IMR-90 (cell line): ENCODE measurements around the gene LTBP1. TPM values are rescaled to one million over a fixed set of nuclear protein-coding genes. Genes with fewer than 3 reads are reported as not detected.

Source experiments
- ATAC-seq: fragments of 200-7000 bp; cut with Tn5 transposase; 2 replicates; pipeline ENCODE4 v1.9.1; 2020; ENCODE audit warnings: low read depth, mild to moderate bottlenecking, moderate library complexity
- BruUV-seq: library from RNA; stranded (reverse); fragments of 400-500 nt; replicated peaks from 2 replicates; lab custom pipeline; 2021; lab: Mats Ljungman, UMichigan
- CTCF ChIA-PET: fragments of 300-600 bp; formaldehyde crosslinking; extraction: SDS; loops from one replicate; lab custom pipeline; 2021; ENCODE audit warnings: antibody characterized with exemption; lab: Yijun Ruan, JAX
- POLR2A ChIA-PET: fragments of 300-600 bp; sonication (Branson Sonifier 250); formaldehyde crosslinking; loops from one replicate; lab custom pipeline; 2022; ENCODE audit warnings: antibody characterized with exemption; ENCODE audit not compliant: unreplicated experiment; lab: Charles Lee
- DNase-seq: peaks from one replicate; pipeline ENCODE4 v3.0.0; 2013
- H2AFZ ChIP-seq: replicated peaks from 2 replicates; pipeline ENCODE3; 2013; ENCODE audit warnings: low read length, mild to moderate bottlenecking; ENCODE audit not compliant: poor library complexity
- H2AK5ac ChIP-seq: 2 replicates; pipeline ENCODE4 v1.6.1; 2013; ENCODE audit warnings: low read depth, low read length, inconsistent platforms
- H2AK9ac ChIP-seq: replicated peaks from 2 replicates; pipeline ENCODE3; 2013; ENCODE audit warnings: mild to moderate bottlenecking, low read depth, low read length, moderate library complexity; ENCODE audit not compliant: poor library complexity
- H2BK120ac ChIP-seq: 2 replicates; pipeline ENCODE4 v1.6.1; 2013; ENCODE audit warnings: low read depth, low read length, inconsistent platforms
- H2BK15ac ChIP-seq: 3 replicates; pipeline ENCODE4 v1.6.1; 2013; ENCODE audit warnings: low read depth, low read length, inconsistent platforms
- H2BK20ac ChIP-seq: 2 replicates; pipeline ENCODE4 v1.6.1; 2013; ENCODE audit warnings: low read depth, mild to moderate bottlenecking, inconsistent platforms, low read length, moderate library complexity
- H2BK5ac ChIP-seq: 2 replicates; pipeline ENCODE4 v1.6.1; 2013; ENCODE audit warnings: mild to moderate bottlenecking, low read depth, low read length, inconsistent platforms; ENCODE audit not compliant: poor library complexity, severe bottlenecking
- H3K14ac ChIP-seq: replicated peaks from 2 replicates; pipeline ENCODE4 v1.6.1; 2013; ENCODE audit warnings: low read depth, low read length, inconsistent platforms
- H3K18ac ChIP-seq: 2 replicates; pipeline ENCODE4 v1.6.1; 2013; ENCODE audit warnings: low read depth, low read length, control low read depth
- H3K23ac ChIP-seq: 2 replicates; pipeline ENCODE4 v1.6.1; 2013; ENCODE audit warnings: low read depth, low read length, inconsistent platforms
- H3K27ac ChIP-seq: 2 replicates; pipeline ENCODE4 v1.5.1; 2013; ENCODE audit warnings: mild to moderate bottlenecking, control low read depth, low read length; ENCODE audit not compliant: insufficient read depth
- H3K27me3 ChIP-seq: 2 replicates; pipeline ENCODE4 v1.6.1; 2013; ENCODE audit warnings: low read length; ENCODE audit not compliant: control insufficient read depth, insufficient read depth
- H3K36me3 ChIP-seq: 2 replicates; pipeline ENCODE4 v1.6.1; 2013; ENCODE audit warnings: low read length, mixed read lengths; ENCODE audit not compliant: control insufficient read depth, insufficient read depth
- H3K4ac ChIP-seq: 2 replicates; pipeline ENCODE4 v1.6.1; 2013; ENCODE audit warnings: low read depth, low read length, inconsistent platforms
- H3K4me1 ChIP-seq: 2 replicates; pipeline ENCODE4 v1.6.1; 2013; ENCODE audit warnings: low read length, mixed read lengths; ENCODE audit not compliant: control insufficient read depth, insufficient read depth
- H3K4me2 ChIP-seq: 2 replicates; pipeline ENCODE4 v1.6.1; 2013; ENCODE audit warnings: low read depth, mild to moderate bottlenecking, control low read depth, low read length, moderate library complexity
- H3K4me3 ChIP-seq: 2 replicates; pipeline ENCODE4 v1.5.1; 2013; ENCODE audit warnings: low read depth, mild to moderate bottlenecking, control low read depth, low read length, moderate library complexity; ENCODE audit not compliant: insufficient read depth
- H3K56ac ChIP-seq: 2 replicates; pipeline ENCODE4 v1.6.1; 2013; ENCODE audit warnings: low read length, inconsistent platforms; ENCODE audit not compliant: insufficient read depth; ENCODE audit errors: extremely low read depth
- H3K79me1 ChIP-seq, 2 experiments: 2 replicates each; pipeline ENCODE4 v1.6.1; 2013; ENCODE audit warnings: low read length in 2 of 2, inconsistent platforms in 1 of 2, low read depth in 1 of 2
- H3K9ac ChIP-seq: 2 replicates; pipeline ENCODE4 v1.6.1; 2013; ENCODE audit warnings: low read depth, low read length, control low read depth
- H3K9me1 ChIP-seq: 2 replicates; pipeline ENCODE4 v1.6.1; 2013; ENCODE audit warnings: low read length, inconsistent platforms; ENCODE audit not compliant: insufficient read depth
- H3K9me3 ChIP-seq: 2 replicates; pipeline ENCODE4 v1.6.1; 2013; ENCODE audit warnings: low read length; ENCODE audit not compliant: control insufficient read depth, insufficient read depth
- H4K20me1 ChIP-seq: 2 replicates; pipeline ENCODE4 v1.6.1; 2013; ENCODE audit warnings: low read length, inconsistent platforms; ENCODE audit not compliant: insufficient read depth
- H4K5ac ChIP-seq: 2 replicates; pipeline ENCODE4 v1.6.1; 2013; ENCODE audit warnings: mild to moderate bottlenecking, low read depth, low read length, control low read depth
- H4K8ac ChIP-seq, 2 experiments: 2 replicates each; pipeline ENCODE4 v1.6.1; 2013; ENCODE audit warnings: low read depth in 2 of 2, low read length in 2 of 2, control low read depth in 1 of 2, inconsistent platforms in 1 of 2
- H4K91ac ChIP-seq: 2 replicates; pipeline ENCODE4 v1.6.1; 2013; ENCODE audit warnings: low read depth, low read length, inconsistent platforms; ENCODE audit not compliant: insufficient read depth
- BHLHE40 ChIP-seq: fragments of 150-350 bp; IDR thresholded peaks from 2 replicates; pipeline ENCODE4 v1.6.1; 2016; ENCODE audit warnings: mild to moderate bottlenecking, low read depth, low read length
- MAFK ChIP-seq: IDR thresholded peaks from 2 replicates; pipeline ENCODE4 v1.6.1; 2012; ENCODE audit warnings: low read depth, low read length, improper control_type of control experiment
- RFX5 ChIP-seq: IDR thresholded peaks from 2 replicates; pipeline ENCODE4 v1.8.0; 2012; ENCODE audit warnings: low read depth, mild to moderate bottlenecking, low read length, moderate library complexity
- WGBS, 2 experiments: methylation state at CpG; one replicate each; pipeline versions ENCODE4 v1.1.5 to v1.1.7; 2013; ENCODE audit warnings: missing lambda C conversion rate in 2 of 2; ENCODE audit not compliant: insufficient read length in 1 of 2; ENCODE audit errors: extremely low coverage in 2 of 2; 5-methylcytosine and 5-hydroxymethylcytosine counted together
- dilution Hi-C: fragments of 300-500 bp; cut with HindIII; formaldehyde crosslinking; loops from one replicate; pipeline ENCODE4 v1.14.3; 2018; ENCODE audit warnings: low sequenced_read_pairs; ENCODE audit not compliant: unreplicated experiment
- in situ Hi-C: fragments of 300-500 bp; cut with MboI; formaldehyde crosslinking; loops from 3 replicates; pipeline ENCODE4 v1.14.3; 2019; ENCODE audit warnings: low sequenced_read_pairs, inconsistent platforms, mixed read lengths
- intact Hi-C: fragments of 100-400 bp; cut with micrococcal nuclease; formaldehyde crosslinking; loops from 2 replicates; pipeline ENCODE4 v1.10.0; 2022
- polyA plus RNA-seq, 3 experiments: library from polyadenylated mRNA; depleted of rRNA; stranded (reverse); fragments of >200 nt; gene quantifications; 2 replicates each; pipeline ENCODE4 v1.2.3, GENCODE V29; 2012; ENCODE audit warnings: low replicate concordance in 1 of 3
- total RNA-seq: library from RNA; depleted of rRNA; stranded (reverse); fragments of >200 nt; gene quantifications from 2 replicates; pipeline ENCODE4 v1.2.3, GENCODE V29; 2012

LTBP1 gene
- total and polyA plus RNA-seq, 2 of the 4 experiments (the other 2 are of a cell fraction), result 235 to 326 TPM

DNA sequence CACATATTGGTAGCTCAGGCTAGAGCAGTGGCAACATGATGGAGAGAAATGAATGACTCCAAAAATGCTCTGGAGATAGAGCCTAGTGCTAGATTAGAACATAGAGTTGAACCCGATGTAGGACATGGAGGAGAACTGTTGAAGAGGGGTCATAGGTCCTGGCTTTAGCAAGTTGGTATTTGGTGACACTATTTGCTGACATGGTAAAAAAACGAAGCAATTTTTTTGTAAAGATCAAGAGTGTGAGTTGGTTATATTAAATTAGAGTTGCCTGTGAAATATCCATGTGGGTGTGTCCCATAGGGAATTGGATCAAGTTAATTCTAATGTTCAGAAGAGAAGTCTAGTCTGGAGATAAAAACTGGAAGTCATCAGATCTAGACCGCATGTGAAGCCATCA, 386.7 kb downstream of the LTBP1 start:
- in situ Hi-C loops, result no loop called here
- H2AK9ac ChIP-seq, result no peak overlapping the region
- no peak overlapping the region for H2AFZ ChIP-seq
- H4K91ac ChIP-seq, result no peak overlapping the region
- H2BK5ac ChIP-seq, result no peak overlapping the region
- H4K5ac ChIP-seq, result no peak overlapping the region
- H3K9ac ChIP-seq, result no peak overlapping the region
- H3K27me3 ChIP-seq, result no peaks in the 10 kb centered on the region
- no peak overlapping the region for H3K14ac ChIP-seq
- H3K4ac ChIP-seq, result no peak overlapping the region
- no peak overlapping the region for H4K8ac ChIP-seq
- no peak overlapping the region for H3K27ac ChIP-seq
- H4K20me1 ChIP-seq, result no peaks in the 10 kb centered on the region
- no peak overlapping the region for H3K4me2 ChIP-seq
- no peak overlapping the region for H3K18ac ChIP-seq
- H3K23ac ChIP-seq, result no peak overlapping the region
- H3K4me3 ChIP-seq, result no peak overlapping the region
- H3K9me1 ChIP-seq, result peaks cover 2% of the 10 kb centered on the region; the same call in 1 of the 2 replicates
- H2BK20ac ChIP-seq, result no peak overlapping the region
- intact Hi-C loops, result no loop called here
- ATAC-seq (no peak), DNase-seq (no peak)
- H2AK5ac ChIP-seq, result no peak overlapping the region
- no peak overlapping the region for H2BK15ac ChIP-seq
- no peaks in the 10 kb centered on the region for H3K9me3 ChIP-seq
- dilution Hi-C loops, result no loop called here
- WGBS, 2 experiments, result 100% methylated on average over 3 of the region's 3 CpGs; no CpG with 5 or more reads in 1 of the 2 experiments
- H3K56ac ChIP-seq, result no peak overlapping the region
- POLR2A ChIA-PET, result no interaction called here
- H3K4me1 ChIP-seq, result no peaks in the 10 kb centered on the region
- H3K36me3 ChIP-seq, result peaks cover 19% of the 10 kb centered on the region
- H3K79me1 ChIP-seq, result peaks cover 6 to 20% of the 10 kb centered on the region in 2 experiments; a peak in 2 of 4 replicates
- BruUV-seq, result no TSS peak
- CTCF ChIA-PET, result no interaction called here
- TF ChIP-seq MAFK, result peak; percentile 93
- TF ChIP-seq BHLHE40, result no peak
- no peak for TF ChIP-seq RFX5
- no peak overlapping the region for H2BK120ac ChIP-seq
